ENCODE results near the gene PLEKHB1.

PLEKHB1 gene

DNA sequence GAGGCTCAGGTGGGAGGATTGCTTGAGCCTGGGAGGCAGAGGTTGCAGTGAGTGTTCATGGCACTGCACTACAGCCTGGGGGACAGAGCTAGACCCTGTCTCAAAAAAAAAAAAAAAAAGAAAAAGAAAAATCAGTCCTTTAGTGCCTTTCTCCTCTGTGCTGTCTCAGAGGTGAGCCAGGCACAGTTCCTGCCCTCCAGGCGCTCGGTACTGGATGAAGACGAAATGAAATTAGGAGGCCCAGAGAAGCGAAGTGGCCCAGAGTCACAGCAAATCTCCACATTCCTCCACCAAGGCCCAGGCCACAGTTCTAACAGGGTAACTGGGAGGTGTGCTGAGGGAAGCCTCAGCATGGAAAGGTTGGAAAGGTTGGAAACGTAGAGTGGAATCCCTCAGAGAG is 4.9 kb downstream of the PLEKHB1 start:
- Histone ChIP-seq H3K27ac (no peak overlapping the region), H3K9ac (no peak overlapping the region), H3K4me1 (no peaks in the 10 kb centered on the region), H3K27me3 (ENCODE audit: control insufficient read depth, insufficient read depth, low read length) (no peaks in the 10 kb centered on the region), H3K4me2 (ENCODE audit: low read length) (no peak overlapping the region), H3K36me3 (ENCODE audit: control insufficient read depth, insufficient read depth, low read length) (no peaks in the 10 kb centered on the region), H2AFZ (no peak overlapping the region), H3K4me3 (ENCODE audit: low read depth, low read length) (no peak overlapping the region), H3K79me2 (no peaks in the 10 kb centered on the region), H3K9me3 (ENCODE audit: control insufficient read depth, low read length) (no peaks in the 10 kb centered on the region)
- TF ChIP-seq, protein P1, sequence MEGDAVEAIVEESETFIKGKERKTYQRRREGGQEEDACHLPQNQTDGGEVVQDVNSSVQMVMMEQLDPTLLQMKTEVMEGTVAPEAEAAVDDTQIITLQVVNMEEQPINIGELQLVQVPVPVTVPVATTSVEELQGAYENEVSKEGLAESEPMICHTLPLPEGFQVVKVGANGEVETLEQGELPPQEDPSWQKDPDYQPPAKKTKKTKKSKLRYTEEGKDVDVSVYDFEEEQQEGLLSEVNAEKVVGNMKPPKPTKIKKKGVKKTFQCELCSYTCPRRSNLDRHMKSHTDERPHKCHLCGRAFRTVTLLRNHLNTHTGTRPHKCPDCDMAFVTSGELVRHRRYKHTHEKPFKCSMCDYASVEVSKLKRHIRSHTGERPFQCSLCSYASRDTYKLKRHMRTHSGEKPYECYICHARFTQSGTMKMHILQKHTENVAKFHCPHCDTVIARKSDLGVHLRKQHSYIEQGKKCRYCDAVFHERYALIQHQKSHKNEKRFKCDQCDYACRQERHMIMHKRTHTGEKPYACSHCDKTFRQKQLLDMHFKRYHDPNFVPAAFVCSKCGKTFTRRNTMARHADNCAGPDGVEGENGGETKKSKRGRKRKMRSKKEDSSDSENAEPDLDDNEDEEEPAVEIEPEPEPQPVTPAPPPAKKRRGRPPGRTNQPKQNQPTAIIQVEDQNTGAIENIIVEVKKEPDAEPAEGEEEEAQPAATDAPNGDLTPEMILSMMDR (IDR thresholded peaks at IDR 0.05): no peak

DNA sequence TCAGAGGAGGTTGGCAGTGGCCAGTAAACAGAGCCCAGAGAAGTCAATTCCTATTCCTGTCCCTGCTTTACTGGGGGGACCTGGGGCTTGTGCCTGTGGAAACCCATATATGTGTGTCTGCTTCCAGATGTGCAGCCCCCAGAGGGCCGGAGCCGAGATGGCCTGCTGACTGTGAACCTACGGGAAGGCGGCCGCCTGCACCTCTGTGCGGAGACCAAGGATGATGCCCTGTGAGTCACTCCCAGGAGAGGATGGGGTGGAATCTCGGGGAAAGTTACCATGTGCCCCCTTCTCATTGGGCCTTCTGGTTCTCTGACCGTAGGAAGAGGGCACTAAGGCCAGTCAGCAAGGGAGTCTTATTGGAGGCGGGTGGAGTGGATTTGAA is 5.3 kb downstream of the PLEKHB1 start:
- Histone ChIP-seq H3K9ac (no peak overlapping the region), H3K27me3 (ENCODE audit: control insufficient read depth, insufficient read depth, low read length) (no peaks in the 10 kb centered on the region), H3K4me3 (ENCODE audit: low read depth, low read length) (no peak overlapping the region), H3K4me2 (ENCODE audit: low read length) (no peak overlapping the region), H3K79me2 (no peaks in the 10 kb centered on the region), H2AFZ (no peak overlapping the region), H3K4me1 (no peaks in the 10 kb centered on the region), H3K27ac (no peak overlapping the region), H3K36me3 (ENCODE audit: control insufficient read depth, insufficient read depth, low read length) (no peaks in the 10 kb centered on the region), H3K9me3 (ENCODE audit: control insufficient read depth, low read length) (no peaks in the 10 kb centered on the region)
- TF ChIP-seq, protein P1 (IDR thresholded peaks at IDR 0.05): no peak

DNA sequence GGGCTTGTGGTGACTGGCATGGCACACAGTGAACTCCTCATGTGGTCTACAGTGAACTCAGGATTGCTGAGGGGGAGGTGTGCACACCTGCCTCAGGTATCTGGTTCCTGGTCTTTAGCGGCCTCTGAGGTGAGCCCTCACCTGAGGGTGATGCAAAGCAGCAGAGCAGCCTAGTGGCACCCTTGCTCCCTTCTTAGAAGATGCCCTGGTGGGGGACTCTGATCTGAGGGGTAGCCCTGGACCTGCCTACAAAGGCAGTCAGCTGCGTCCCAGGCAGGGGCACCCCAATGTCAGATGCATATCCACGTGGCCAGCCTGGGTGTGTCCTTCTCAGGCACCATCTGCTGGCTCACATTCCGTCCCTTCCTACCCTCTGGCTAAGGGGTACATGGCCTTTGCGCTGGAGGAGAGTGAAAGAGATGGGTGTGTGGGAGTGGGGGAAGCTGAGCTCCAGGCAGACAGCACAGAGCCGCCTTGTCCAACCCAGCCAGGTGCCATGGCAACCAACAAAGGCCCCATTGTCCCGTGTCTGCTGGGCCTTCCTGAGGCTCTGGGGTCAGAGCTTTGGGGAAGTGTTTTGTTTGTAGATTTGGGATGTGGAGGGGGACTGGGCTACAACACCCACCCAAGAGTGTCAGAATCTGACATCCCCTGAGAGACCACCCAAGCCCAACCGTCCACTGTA is 5.8 kb downstream of the PLEKHB1 start:
- TF ChIP-seq, protein P1 (IDR thresholded peaks at IDR 0.05): no peak
- no peaks in the 10 kb centered on the region for H3K27me3 ChIP-seq (ENCODE audit: control insufficient read depth, insufficient read depth, low read length)
- H3K4me3 ChIP-seq (ENCODE audit: low read depth, low read length): no peak overlapping the region
- H3K9ac ChIP-seq: no peak overlapping the region
- H3K36me3 ChIP-seq (ENCODE audit: control insufficient read depth, insufficient read depth, low read length): no peaks in the 10 kb centered on the region
- H2AFZ ChIP-seq: no peak overlapping the region
- H3K9me3 ChIP-seq (ENCODE audit: control insufficient read depth, low read length): no peaks in the 10 kb centered on the region
- no peaks in the 10 kb centered on the region for H3K4me1 ChIP-seq
- H3K79me2 ChIP-seq: no peaks in the 10 kb centered on the region
- H3K4me2 ChIP-seq (ENCODE audit: low read length): no peak overlapping the region
- H3K27ac ChIP-seq: no peak overlapping the region

DNA sequence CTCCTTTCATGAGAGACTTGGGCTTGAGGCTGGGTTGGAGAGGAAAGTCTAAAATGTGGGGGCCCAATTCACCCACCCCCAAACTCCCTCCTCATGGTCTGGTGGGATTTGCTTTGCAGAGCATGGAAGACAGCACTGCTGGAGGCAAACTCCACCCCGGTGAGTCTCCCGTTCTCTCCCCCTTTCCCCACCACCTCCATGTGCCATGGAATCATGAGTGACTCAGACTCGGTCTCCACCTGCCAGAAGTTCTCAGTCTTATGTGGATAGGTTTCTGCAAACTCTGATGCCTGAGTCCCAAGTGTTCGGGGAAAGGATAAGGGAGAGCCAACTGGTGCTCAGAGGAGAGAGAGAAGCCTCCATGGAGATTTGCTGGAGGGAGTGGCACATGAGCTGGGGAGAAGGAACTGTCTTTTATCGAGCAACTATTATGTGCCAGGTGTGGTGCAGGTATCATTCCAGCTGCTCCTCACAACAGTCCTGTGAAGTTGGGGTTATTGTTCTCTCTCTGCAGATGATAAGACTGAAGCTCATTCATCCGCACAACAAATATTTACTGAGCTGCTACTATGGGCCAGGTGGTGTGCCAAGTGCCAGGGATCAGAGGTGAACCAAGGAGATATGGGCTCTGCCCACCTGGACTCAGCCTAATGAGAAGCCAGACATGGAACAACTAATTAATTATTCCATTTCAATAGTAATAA is 6.6 kb downstream of the PLEKHB1 start:
- Histone ChIP-seq H3K4me1 (no peaks in the 10 kb centered on the region), H3K4me2 (ENCODE audit: low read length) (no peak overlapping the region), H3K27ac (no peak overlapping the region), H2AFZ (no peak overlapping the region), H3K4me3 (ENCODE audit: low read depth, low read length) (no peak overlapping the region), H3K27me3 (ENCODE audit: control insufficient read depth, insufficient read depth, low read length) (no peaks in the 10 kb centered on the region), H3K9ac (no peak overlapping the region), H3K36me3 (ENCODE audit: control insufficient read depth, insufficient read depth, low read length) (no peaks in the 10 kb centered on the region), H3K9me3 (ENCODE audit: control insufficient read depth, low read length) (no peaks in the 10 kb centered on the region), H3K79me2 (no peaks in the 10 kb centered on the region)
- TF ChIP-seq, protein P1 (IDR thresholded peaks at IDR 0.05): no peak

DNA sequence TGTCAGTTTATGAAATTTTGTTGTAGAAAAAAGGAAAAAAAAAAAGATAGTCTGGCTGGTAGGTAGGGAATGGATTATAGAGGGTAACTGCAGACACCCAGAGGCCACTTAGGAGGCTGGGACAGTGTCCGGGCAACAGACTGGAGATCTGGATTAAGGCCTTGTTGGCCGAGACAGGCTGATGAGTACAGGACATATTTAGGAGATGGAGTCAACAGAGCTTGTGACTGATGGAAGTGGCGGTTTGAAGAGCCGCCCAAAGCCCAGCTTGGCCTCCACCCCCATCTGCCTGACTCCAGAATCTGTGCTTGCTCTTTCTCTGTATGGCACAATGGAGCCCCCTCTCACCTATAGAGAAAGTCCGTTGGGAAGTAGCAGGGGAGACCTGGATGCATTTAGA is 7.6 kb downstream of the PLEKHB1 start:
- Histone ChIP-seq H3K4me2 (ENCODE audit: low read length) (no peak overlapping the region), H3K4me1 (no peaks in the 10 kb centered on the region), H3K9ac (no peak overlapping the region), H3K4me3 (ENCODE audit: low read depth, low read length) (no peak overlapping the region), H2AFZ (no peak overlapping the region), H3K36me3 (ENCODE audit: control insufficient read depth, insufficient read depth, low read length) (no peaks in the 10 kb centered on the region), H3K27me3 (ENCODE audit: control insufficient read depth, insufficient read depth, low read length) (no peaks in the 10 kb centered on the region), H3K27ac (no peak overlapping the region), H3K9me3 (ENCODE audit: control insufficient read depth, low read length) (no peaks in the 10 kb centered on the region), H3K79me2 (no peaks in the 10 kb centered on the region)
- TF ChIP-seq, protein P1 (IDR thresholded peaks at IDR 0.05): no peak

Measured in parathyroid adenoma (tissue), 2 donors.